ENCODE measurements around the gene FAM222B. TPM values are rescaled to one million over a fixed set of nuclear protein-coding genes. Genes with fewer than 3 reads are reported as not detected.
"Not testable (repeated sequence)": the region's sequence is repeated elsewhere in the genome, so short reads cannot be mapped to it uniquely, and the experiment has no call there.

Gene FAM222B
- total RNA-seq, 1 donor from 2014 or later: 24.3 TPM

- H3K27me3 ChIP-seq (ENCODE audit: control insufficient read depth, insufficient read depth, low read length): no peaks in the 10 kb centered on the region
- TF ChIP-seq CTCF (IDR thresholded peaks at IDR 0.05; ENCODE audit: insufficient read depth, low read length, poor library complexity, severe bottlenecking): no peak
- H3K4me3 ChIP-seq (ENCODE audit: low read depth, low read length): no peak overlapping the region
- no peak for DNase-seq (ENCODE audit: low read depth)
- peaks cover 1% of the 10 kb centered on the region for H3K36me3 ChIP-seq (ENCODE audit: control insufficient read depth, insufficient read depth, low read length)
Measured at GRCh38 chr17:28881533-28882056, 39.0 kb upstream of the FAM222B start.

GRCh38 chr17:28880572-28880945 lies 38.0 kb upstream of the FAM222B start:
- Histone ChIP-seq H3K27me3 (ENCODE audit: control insufficient read depth, insufficient read depth, low read length) (no peaks in the 10 kb centered on the region), H3K36me3 (ENCODE audit: control insufficient read depth, insufficient read depth, low read length) (peaks cover 1% of the 10 kb centered on the region), H3K4me3 (ENCODE audit: low read depth, low read length) (no peak overlapping the region)
- no peak for TF ChIP-seq CTCF (IDR thresholded peaks at IDR 0.05; ENCODE audit: insufficient read depth, low read length, poor library complexity, severe bottlenecking)
- no peak for DNase-seq (ENCODE audit: low read depth)

GRCh38 chr17:28879886-28880571 lies 37.4 kb upstream of the FAM222B start:
- TF ChIP-seq CTCF (IDR thresholded peaks at IDR 0.05; ENCODE audit: insufficient read depth, low read length, poor library complexity, severe bottlenecking): no peak
- no peak for DNase-seq (ENCODE audit: low read depth)
- Histone ChIP-seq H3K27me3 (ENCODE audit: control insufficient read depth, insufficient read depth, low read length) (no peaks in the 10 kb centered on the region), H3K4me3 (ENCODE audit: low read depth, low read length) (no peak overlapping the region), H3K36me3 (ENCODE audit: control insufficient read depth, insufficient read depth, low read length) (peaks cover 1% of the 10 kb centered on the region)

GRCh38 chr17:28878981-28879380 lies 36.4 kb upstream of the FAM222B start:
- no peak for DNase-seq (ENCODE audit: low read depth)
- Histone ChIP-seq H3K4me3 (ENCODE audit: low read depth, low read length) (no peak overlapping the region), H3K36me3 (ENCODE audit: control insufficient read depth, insufficient read depth, low read length) (peaks cover 1% of the 10 kb centered on the region), H3K27me3 (ENCODE audit: control insufficient read depth, insufficient read depth, low read length) (no peaks in the 10 kb centered on the region)
- peak; percentile 49 for TF ChIP-seq CTCF (IDR thresholded peaks at IDR 0.05; ENCODE audit: insufficient read depth, low read length, poor library complexity, severe bottlenecking)

- DNase-seq (ENCODE audit: low read depth): no peak
- no peak for TF ChIP-seq CTCF (IDR thresholded peaks at IDR 0.05; ENCODE audit: insufficient read depth, low read length, poor library complexity, severe bottlenecking)
- peaks cover 1% of the 10 kb centered on the region for H3K36me3 ChIP-seq (ENCODE audit: control insufficient read depth, insufficient read depth, low read length)
- no peak overlapping the region for H3K4me3 ChIP-seq (ENCODE audit: low read depth, low read length)
- H3K27me3 ChIP-seq (ENCODE audit: control insufficient read depth, insufficient read depth, low read length): no peaks in the 10 kb centered on the region
Measured at GRCh38 chr17:28878158-28878910, 35.7 kb upstream of the FAM222B start.

- DNase-seq (ENCODE audit: low read depth); H3K36me3 ChIP-seq (ENCODE audit: control insufficient read depth, insufficient read depth, low read length); H3K4me3 ChIP-seq (ENCODE audit: low read depth, low read length); H3K27me3 ChIP-seq (ENCODE audit: control insufficient read depth, insufficient read depth, low read length): not testable (repeated sequence)
Measured at GRCh38 chr17:28877150-28877711, 34.6 kb upstream of the FAM222B start.
